ENCODE data around the gene DPP6. TPM values are rescaled to one million over a fixed set of nuclear protein-coding genes. Genes with fewer than 3 reads are reported as not detected.

The DPP6 gene
- total RNA-seq, 4 donors from 2014 or later = 1.8 to 33.7 (median 6.4) TPM

DNA sequence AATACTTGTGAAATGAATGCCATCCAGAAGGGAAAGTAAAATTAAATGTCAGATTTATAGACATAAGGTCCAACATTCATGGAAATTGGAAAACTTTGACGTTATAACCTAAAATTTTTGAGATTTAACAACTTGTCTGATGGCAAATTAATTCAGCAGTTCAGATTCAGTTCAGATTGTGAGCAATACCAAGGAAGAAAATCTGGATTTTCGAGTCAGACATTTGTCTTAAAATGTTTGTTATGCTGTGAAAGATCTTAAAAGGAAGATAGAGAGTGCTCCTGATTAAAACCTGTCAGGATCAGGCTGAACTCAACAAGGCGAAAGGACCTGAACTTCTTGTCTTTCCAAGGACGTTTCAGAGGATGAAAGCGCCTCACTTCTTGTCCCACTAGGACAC lies 629.8 kb downstream of the DPP6 start:
- in situ Hi-C loops (cut with MboI; ENCODE audit: low pct_ligation_motif_present in 1 of 4, low pct_unique_long_range_greater_than_20kb in 1 of 4, low sequenced_read_pairs in 3 of 4) = no loop called here
- no peaks in the 10 kb centered on the region for H3K9me3 ChIP-seq
- DNase-seq = no peak
- H3K4me3 ChIP-seq = no peak overlapping the region
- intact Hi-C loops (cut with DNase I; ENCODE audit: low total_unique reads) = no loop called here
- WGBS, 2 donors (ENCODE audit: low coverage in 1 of 2) = 80 to 84% methylated on average over 5 of the region's 5 CpGs
- H3K4me1 ChIP-seq = peaks cover 0 to 14% (median 5%) of the 10 kb centered on the region in 4 donors
- no peak overlapping the region for H3K27ac ChIP-seq
- no peaks in the 10 kb centered on the region for H3K36me3 ChIP-seq
- no peaks in the 10 kb centered on the region for H3K27me3 ChIP-seq
- TF ChIP-seq EP300 (IDR thresholded peaks at IDR 0.05; ENCODE audit: low read depth) = no peak
- TF ChIP-seq, protein P1, sequence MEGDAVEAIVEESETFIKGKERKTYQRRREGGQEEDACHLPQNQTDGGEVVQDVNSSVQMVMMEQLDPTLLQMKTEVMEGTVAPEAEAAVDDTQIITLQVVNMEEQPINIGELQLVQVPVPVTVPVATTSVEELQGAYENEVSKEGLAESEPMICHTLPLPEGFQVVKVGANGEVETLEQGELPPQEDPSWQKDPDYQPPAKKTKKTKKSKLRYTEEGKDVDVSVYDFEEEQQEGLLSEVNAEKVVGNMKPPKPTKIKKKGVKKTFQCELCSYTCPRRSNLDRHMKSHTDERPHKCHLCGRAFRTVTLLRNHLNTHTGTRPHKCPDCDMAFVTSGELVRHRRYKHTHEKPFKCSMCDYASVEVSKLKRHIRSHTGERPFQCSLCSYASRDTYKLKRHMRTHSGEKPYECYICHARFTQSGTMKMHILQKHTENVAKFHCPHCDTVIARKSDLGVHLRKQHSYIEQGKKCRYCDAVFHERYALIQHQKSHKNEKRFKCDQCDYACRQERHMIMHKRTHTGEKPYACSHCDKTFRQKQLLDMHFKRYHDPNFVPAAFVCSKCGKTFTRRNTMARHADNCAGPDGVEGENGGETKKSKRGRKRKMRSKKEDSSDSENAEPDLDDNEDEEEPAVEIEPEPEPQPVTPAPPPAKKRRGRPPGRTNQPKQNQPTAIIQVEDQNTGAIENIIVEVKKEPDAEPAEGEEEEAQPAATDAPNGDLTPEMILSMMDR (IDR thresholded peaks at IDR 0.05) = no peak
- TF ChIP-seq POLR2A (IDR thresholded peaks at IDR 0.05) = no peak
- TF ChIP-seq POLR2AphosphoS5 (IDR thresholded peaks at IDR 0.05) = no peak

DNA sequence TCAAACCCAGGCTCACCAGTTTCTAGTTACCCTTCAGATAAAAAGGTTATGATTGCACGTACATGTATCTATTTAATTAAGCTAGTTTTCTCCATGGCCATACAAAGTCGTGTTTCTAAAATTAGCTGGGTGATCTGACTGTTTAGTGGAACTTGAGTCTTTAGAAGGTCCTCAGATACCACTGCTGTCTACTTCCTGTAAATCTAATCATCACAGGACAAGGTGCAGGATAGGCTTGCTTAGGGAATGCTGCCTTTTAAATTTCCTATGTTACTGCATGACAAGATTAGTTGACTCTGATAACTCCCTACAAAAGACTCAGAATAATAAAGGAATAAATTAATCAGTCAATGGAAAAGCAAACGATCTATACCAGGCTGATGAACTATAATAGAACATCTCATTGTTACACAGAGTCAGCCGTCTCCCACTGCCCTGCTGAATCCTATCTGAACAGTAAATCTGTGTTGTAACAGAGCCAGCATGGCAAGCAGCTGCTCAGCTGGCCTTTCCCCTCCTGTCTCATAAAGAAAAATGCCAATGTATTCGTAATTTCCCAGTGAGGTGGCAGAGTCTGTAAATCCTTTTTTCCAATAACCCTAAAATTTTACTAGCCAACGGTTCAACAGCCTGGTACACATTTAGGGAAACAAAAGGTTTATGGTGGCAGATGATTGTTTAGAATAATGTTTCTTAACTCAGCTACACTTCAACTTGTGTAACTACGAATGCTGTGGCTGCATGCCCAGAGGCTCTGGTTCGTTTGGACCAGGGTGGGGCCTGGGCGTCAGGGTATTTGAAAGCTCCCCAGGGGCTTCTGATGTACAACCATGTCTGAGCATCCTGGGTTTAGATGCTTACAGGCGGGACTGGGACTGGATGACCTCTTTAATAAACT lies 632.7 kb downstream of the DPP6 start:
- Histone ChIP-seq H3K27ac (peak overlapping the region in 3 of 4 donors; percentile 44 to 77 (median 67)), H3K4me1 (peaks cover 0 to 14% (median 5%) of the 10 kb centered on the region in 4 donors), H3K4me3 (no peak overlapping the region), H3K9me3 (no peaks in the 10 kb centered on the region), H3K36me3 (no peaks in the 10 kb centered on the region), H3K27me3 (no peaks in the 10 kb centered on the region)
- TF ChIP-seq EP300 (IDR thresholded peaks at IDR 0.05; ENCODE audit: low read depth) (no peak), POLR2AphosphoS5 (IDR thresholded peaks at IDR 0.05) (no peak)
- WGBS, 2 donors (ENCODE audit: low coverage in 1 of 2) = 21 to 26% methylated on average over 7 to 10 of the region's 10 CpGs
- intact Hi-C loops (cut with DNase I; ENCODE audit: low total_unique reads) = no loop called here
- DNase-seq = peak; percentile 66
- in situ Hi-C loops (cut with MboI; ENCODE audit: low pct_ligation_motif_present in 1 of 4, low pct_unique_long_range_greater_than_20kb in 1 of 4, low sequenced_read_pairs in 3 of 4) = no loop called here

DNA sequence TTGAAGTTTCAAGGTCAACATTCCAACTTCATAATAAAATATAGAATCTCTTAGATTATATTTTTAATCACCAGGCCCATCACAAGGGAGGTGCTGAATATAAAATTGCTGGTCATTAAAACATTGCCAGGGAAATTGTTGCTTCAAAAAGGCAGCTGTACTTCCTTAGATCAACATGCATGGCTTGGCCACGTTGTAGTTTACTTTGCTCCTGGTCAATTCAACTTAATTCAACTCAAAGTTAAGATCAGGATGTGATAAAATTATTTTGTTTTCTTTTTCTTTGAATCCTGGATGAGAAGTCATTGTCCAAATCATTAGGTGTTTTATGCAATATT lies 633.3 kb downstream of the DPP6 start:
- no peak for DNase-seq
- Histone ChIP-seq H3K27ac (peak overlapping the region in 3 of 4 donors; percentile 43 to 77 (median 67)), H3K27me3 (no peaks in the 10 kb centered on the region), H3K9me3 (no peaks in the 10 kb centered on the region), H3K4me3 (no peak overlapping the region), H3K36me3 (no peaks in the 10 kb centered on the region), H3K4me1 (peaks cover 0 to 14% (median 5%) of the 10 kb centered on the region in 4 donors)
- in situ Hi-C loops (cut with MboI; ENCODE audit: low pct_ligation_motif_present in 1 of 4, low pct_unique_long_range_greater_than_20kb in 1 of 4, low sequenced_read_pairs in 3 of 4) (no loop called here), intact Hi-C loops (cut with DNase I; ENCODE audit: low total_unique reads) (no loop called here)
- TF ChIP-seq EP300 (IDR thresholded peaks at IDR 0.05; ENCODE audit: low read depth) = no peak
- 0 to 19% methylated on average over 1 of the region's 1 CpG for WGBS, 2 donors (ENCODE audit: low coverage in 1 of 2)

DNA sequence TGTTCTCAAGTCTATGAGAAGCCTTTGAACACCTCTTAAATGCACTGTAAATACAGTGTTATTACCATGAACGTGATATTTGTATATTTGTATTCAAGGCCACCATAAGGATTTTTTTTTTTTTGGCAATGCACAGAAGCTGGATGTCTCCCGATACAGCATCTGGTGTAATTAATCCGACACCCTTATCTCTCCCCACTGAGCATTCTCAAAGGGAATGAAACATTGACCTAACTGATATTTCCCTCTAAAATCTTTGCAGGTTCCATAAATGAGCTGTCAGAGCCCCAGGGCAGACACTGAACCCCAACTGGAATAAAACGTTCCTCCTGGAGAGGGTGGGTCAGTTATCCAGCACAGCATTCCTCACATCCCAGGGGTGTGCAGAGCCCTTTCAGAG lies 634.1 kb downstream of the DPP6 start:
- H3K4me3 ChIP-seq = no peak overlapping the region
- intact Hi-C loops (cut with DNase I; ENCODE audit: low total_unique reads) (no loop called here), in situ Hi-C loops (cut with MboI; ENCODE audit: low pct_ligation_motif_present in 1 of 4, low pct_unique_long_range_greater_than_20kb in 1 of 4, low sequenced_read_pairs in 3 of 4) (no loop called here)
- H3K4me1 ChIP-seq = peaks cover 0 to 14% (median 5%) of the 10 kb centered on the region in 4 donors
- H3K27me3 ChIP-seq = no peaks in the 10 kb centered on the region
- H3K9me3 ChIP-seq = no peaks in the 10 kb centered on the region
- DNase-seq = no peak
- 32 to 40% methylated on average over 3 to 4 of the region's 4 CpGs for WGBS, 2 donors (ENCODE audit: low coverage in 1 of 2)
- no peaks in the 10 kb centered on the region for H3K36me3 ChIP-seq
- TF ChIP-seq EP300 (IDR thresholded peaks at IDR 0.05; ENCODE audit: low read depth) (no peak), POLR2AphosphoS5 (IDR thresholded peaks at IDR 0.05) (no peak), POLR2A (IDR thresholded peaks at IDR 0.05) (no peak)
- TF ChIP-seq, protein P1 (IDR thresholded peaks at IDR 0.05) = no peak
- peak overlapping the region in 2 of 4 donors; percentile 67 to 77 for H3K27ac ChIP-seq

DNA sequence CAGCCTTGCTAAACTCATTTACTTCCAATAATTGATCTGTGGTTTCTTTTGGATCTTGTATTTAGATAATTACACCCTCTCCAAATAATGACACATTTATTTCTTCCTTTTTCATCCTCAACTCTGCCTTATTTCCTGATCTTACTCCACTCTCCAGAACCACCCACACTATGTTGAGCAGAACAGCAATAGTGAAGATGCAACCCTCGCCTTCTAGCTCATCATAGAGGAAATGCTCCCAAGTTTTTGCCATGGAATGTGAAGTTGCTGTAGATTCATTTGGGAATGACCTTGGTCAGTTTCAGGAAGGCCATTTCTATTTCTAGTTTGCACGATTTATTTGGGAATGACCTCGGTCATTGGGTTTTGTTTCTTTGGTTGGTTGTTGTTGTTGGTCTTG lies 636.8 kb downstream of the DPP6 start:
- H3K4me3 ChIP-seq = no peak overlapping the region
- no peaks in the 10 kb centered on the region for H3K27me3 ChIP-seq
- H3K27ac ChIP-seq = no peak overlapping the region
- in situ Hi-C loops (cut with MboI; ENCODE audit: low pct_ligation_motif_present in 1 of 4, low pct_unique_long_range_greater_than_20kb in 1 of 4, low sequenced_read_pairs in 3 of 4) (no loop called here), intact Hi-C loops (cut with DNase I; ENCODE audit: low total_unique reads) (no loop called here)
- H3K36me3 ChIP-seq = no peaks in the 10 kb centered on the region
- H3K4me1 ChIP-seq = peaks cover 0 to 12% (median 4%) of the 10 kb centered on the region in 4 donors
- TF ChIP-seq EP300 (IDR thresholded peaks at IDR 0.05; ENCODE audit: low read depth) (no peak), POLR2AphosphoS5 (IDR thresholded peaks at IDR 0.05) (no peak), POLR2A (IDR thresholded peaks at IDR 0.05) (no peak)
- TF ChIP-seq, protein P1 (IDR thresholded peaks at IDR 0.05) = no peak
- WGBS, 2 donors (ENCODE audit: low coverage in 1 of 2) = 68 to 84% methylated on average over 3 of the region's 3 CpGs
- H3K9me3 ChIP-seq = no peaks in the 10 kb centered on the region
- DNase-seq = no peak

Data from transverse colon (tissue), 4 donors.